ENCODE data around the gene SEMA4C.
"Not testable (repeated sequence)": the region's sequence is repeated elsewhere in the genome, so short reads cannot be mapped to it uniquely, and the experiment has no call there.

The SEMA4C gene

DNA sequence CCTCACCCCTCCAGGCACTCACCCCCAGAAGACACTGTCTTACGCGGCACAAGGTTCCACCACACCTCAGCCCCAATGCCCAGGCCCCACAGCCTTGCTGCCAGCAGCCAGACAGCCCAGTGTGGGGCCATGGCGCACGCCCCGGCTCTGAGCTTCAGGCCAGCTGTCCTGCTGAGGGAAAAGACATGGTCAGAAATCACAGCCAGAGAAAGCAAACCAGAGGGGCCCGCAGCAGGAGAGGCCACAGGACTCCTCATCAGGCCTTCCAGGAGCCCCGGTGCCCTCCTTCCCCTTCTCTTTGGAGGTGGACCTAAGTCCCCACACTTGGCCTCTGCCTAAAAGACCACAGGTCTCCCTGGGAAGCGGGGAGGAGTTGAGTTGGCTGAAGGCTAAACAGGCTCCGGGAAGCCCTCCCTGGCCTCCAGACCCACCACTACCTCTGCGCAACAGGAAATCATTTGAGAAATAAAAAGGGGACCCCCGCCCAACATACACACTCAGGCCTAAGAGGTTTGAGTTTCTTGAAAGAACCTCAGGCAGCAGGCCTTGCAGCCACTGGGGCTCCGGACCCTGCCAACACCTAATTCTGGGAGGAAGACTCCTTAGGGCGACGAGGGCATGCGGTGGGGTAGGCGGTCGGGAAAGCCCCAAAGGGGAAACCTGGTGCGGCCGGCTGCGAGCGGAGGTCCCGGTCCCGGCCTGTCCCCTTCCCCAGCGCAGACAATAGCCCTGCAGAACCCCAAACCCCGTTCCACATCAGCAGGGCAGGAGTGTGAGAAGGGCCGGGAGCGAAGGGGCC, 1.9 kb downstream of the SEMA4C start:
- Mint-ChIP-seq H3K4me1 (ENCODE audit: low read depth) (peaks cover 36% of the 10 kb centered on the region), H3K36me3 (ENCODE audit: low read depth) (peaks cover 26% of the 10 kb centered on the region), H3K9me3 (no peaks in the 10 kb centered on the region), H3K27me3 (peaks cover 7% of the 10 kb centered on the region), H3K27ac (peak overlapping the region; percentile 86), H3K4me3 (peak overlapping the region; percentile 82)
- DNase-seq, result peak; percentile 54

DNA sequence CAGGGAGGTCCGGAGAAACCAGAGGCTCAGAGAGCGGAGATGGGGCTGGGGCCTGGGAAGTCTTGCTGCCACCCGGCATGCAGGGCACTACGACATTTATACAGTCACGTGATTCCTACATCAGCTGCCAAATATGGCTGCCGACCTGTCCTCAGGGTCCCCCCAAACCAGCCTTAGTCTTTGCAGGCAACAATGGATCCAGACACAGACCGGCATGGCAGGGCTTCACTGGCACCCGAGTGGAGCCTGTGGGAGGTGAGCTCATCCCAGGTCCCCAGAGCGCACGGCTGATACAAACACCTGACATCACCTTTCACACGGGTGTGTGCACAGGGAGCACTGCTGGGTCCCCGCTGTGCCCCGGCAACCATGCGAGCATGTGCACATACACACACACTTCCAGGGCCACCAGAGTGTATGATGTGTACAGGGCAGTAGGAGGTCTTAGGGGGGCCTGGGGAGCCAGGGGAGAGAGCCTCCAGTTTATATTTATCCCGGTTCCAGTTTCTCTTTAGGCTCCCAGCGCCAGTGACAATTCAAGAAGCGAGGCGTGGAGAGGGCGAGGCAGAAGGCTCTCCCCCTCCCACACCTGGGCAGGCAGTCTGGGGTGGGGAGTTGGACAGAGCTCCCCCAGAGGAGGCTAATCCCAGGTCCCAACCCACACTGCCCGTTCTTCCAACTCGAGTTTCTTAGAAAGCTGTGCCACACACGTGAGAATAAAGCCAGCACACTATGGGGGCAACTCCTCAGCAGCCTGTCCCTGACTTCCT, 2.7 kb downstream of the SEMA4C start:
- peaks cover 29% of the 10 kb centered on the region for H3K4me1 Mint-ChIP-seq (ENCODE audit: low read depth)
- DNase-seq, result no peak

DNA sequence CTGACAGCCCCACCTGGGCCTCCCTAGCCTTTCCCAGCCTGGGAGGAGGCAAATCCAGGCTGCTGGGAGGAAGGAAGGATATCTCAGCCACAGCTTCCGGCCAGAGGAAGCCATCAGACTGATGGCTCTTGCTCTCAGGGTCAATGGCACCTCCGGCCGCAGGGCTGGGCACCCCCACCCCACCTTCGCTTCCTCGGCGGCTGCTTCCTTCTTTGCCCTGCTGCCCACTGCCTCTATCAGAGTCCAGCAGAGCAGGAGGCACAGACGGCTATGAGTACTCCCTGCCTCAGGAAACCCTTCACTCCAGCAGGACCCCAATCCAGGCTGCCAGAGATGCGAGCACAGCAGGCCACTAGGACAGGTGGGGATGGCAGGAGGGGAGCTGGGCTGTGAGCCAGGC, 3.3 kb downstream of the SEMA4C start:
- peak overlapping the region; percentile 82 for H3K4me3 Mint-ChIP-seq
- H3K36me3 Mint-ChIP-seq (ENCODE audit: low read depth), result peaks cover 36% of the 10 kb centered on the region
- H3K9me3 Mint-ChIP-seq, result no peaks in the 10 kb centered on the region
- peaks cover 7% of the 10 kb centered on the region for H3K27me3 Mint-ChIP-seq
- peaks cover 29% of the 10 kb centered on the region for H3K4me1 Mint-ChIP-seq (ENCODE audit: low read depth)
- no peak for DNase-seq
- H3K27ac Mint-ChIP-seq, result peak overlapping the region; percentile 69

More for the DNA sequence above, 2.7 kb downstream of the SEMA4C start:
- H3K4me3 Mint-ChIP-seq, result peak overlapping the region; percentile 82
- peaks cover 7% of the 10 kb centered on the region for H3K27me3 Mint-ChIP-seq
- peak overlapping the region; percentile 86 for H3K27ac Mint-ChIP-seq
- peaks cover 31% of the 10 kb centered on the region for H3K36me3 Mint-ChIP-seq (ENCODE audit: low read depth)
- H3K9me3 Mint-ChIP-seq, result no peaks in the 10 kb centered on the region

DNA sequence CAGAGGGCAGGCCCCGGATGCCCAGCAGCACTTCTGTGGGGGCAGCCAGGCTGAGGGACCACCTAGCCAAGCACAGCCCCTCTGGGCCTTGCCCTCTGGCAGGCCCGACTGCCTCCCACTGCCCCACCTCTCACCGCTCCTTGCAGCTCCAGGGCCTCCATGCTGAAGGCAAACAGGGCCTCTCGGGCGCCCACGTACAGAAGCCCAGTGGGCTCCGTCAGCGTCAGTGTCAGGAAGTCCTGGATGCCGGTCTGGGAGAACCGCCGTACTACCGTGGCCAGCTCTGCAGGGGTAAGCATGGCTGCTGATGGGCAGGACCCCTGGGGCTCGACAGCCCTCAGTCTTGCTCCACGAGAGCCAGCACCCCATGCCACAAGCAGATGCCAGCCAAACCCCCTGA, 3.7 kb downstream of the SEMA4C start:
- Mint-ChIP-seq H3K4me1 (ENCODE audit: low read depth) (peaks cover 28% of the 10 kb centered on the region), H3K9me3 (no peaks in the 10 kb centered on the region), H3K36me3 (ENCODE audit: low read depth) (peaks cover 41% of the 10 kb centered on the region), H3K27ac (no peak overlapping the region), H3K4me3 (no peak overlapping the region), H3K27me3 (peaks cover 7% of the 10 kb centered on the region)
- DNase-seq, result no peak

DNA sequence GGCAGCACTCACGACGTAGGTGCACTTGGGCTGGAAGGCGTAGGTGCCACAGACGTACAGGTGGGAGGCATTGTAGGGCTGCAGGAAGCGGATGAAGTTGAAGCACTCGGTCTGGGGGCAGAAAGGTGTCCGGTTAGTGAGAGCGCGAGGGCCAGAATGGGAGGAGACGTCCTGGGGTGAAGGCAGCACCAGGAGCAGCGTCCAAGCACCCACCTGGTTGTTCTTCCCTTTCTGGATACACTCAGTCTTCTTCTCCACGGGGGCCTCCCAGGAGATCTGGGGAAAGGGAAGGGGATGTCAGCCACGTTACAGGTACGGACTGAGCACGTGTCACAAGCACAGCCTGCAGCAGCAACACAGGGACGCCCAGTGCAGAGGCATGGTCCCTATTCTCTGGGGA, 4.2 kb downstream of the SEMA4C start:
- DNase-seq, result no peak
- H3K27ac Mint-ChIP-seq, result peak overlapping the region; percentile 60
- H3K27me3 Mint-ChIP-seq, result peaks cover 4% of the 10 kb centered on the region
- H3K4me3 Mint-ChIP-seq, result no peak overlapping the region
- no peaks in the 10 kb centered on the region for H3K9me3 Mint-ChIP-seq
- H3K36me3 Mint-ChIP-seq (ENCODE audit: low read depth), result peaks cover 41% of the 10 kb centered on the region
- H3K4me1 Mint-ChIP-seq (ENCODE audit: low read depth), result peaks cover 24% of the 10 kb centered on the region

DNA sequence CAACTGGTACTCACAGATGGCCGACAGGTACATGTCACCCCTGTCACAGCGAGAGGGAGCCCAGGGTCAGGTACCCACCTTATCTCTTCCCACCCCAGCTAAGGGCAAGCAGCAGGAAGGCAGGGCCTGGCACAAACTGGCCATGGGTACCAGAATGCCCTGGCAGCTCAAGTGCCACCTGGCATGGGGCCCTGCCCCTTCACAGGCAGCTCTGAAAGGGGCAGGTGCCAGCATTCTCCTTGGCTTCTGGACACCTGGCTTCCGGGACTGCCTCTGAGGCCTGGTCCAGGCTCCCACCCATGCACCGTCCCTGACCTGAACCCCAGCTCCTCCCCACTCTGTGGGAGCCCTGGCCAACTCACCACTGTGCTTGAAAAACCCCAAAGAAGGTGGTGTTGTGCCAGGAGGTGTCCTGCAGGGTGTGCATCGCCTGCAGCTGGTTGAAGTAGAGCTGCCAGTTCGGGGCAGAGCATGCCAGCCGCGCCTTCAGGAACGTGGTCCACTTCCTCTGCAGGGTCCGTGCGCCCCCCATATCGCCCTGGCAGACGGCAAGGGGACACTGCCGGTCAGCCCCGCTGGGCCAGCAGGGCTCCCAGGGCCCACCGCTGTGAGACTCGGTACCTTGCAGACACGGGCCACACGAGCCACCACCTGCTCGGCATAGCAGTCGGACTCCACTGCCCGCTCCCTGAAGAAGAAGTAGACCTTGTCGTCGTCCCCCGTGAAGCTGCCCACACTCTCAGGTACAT, 5.4 kb downstream of the SEMA4C start:
- no peak overlapping the region for H3K4me3 Mint-ChIP-seq
- no peaks in the 10 kb centered on the region for H3K9me3 Mint-ChIP-seq
- peaks cover 49% of the 10 kb centered on the region for H3K36me3 Mint-ChIP-seq (ENCODE audit: low read depth)
- no peak overlapping the region for H3K27ac Mint-ChIP-seq
- DNase-seq, result no peak
- no peaks in the 10 kb centered on the region for H3K27me3 Mint-ChIP-seq
- peaks cover 29% of the 10 kb centered on the region for H3K4me1 Mint-ChIP-seq (ENCODE audit: low read depth)

DNA sequence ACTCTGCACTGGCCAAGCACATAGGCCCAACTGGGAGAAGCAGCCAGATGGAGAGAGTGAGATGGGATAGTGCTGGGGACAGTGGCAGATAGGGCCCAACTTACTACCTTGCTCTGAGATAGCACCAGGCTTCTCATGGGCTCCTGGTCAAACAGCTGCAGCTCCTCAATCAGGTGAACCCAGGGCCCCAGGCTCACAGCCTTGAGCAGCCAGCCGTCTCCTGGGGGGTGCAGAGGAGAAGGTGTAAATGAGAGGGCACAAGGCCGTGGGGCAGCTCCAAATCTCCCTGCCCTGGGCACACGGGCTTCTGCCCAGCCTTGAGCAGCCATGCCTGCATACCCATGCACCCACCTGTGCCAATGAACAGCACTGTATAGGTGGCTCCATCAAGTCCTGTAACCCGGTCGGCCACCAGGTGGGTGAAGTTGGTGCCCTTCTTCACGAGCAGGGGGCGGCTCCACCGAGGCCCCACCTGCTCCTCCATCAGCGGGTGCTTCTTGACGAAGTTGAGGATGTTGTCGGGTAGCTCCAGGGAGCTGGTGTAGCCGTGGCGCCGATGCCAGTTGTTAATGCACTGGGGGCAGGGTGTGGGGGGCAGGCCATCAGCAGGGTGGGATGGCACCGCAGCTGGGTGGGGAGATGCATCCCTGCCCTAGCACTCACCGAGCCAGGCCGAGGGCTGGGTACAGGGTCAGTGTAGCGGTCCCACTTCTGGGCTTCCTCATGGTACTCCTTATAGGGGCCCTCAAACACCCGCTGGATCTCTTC, 6.1 kb downstream of the SEMA4C start:
- Mint-ChIP-seq H3K27me3 (no peaks in the 10 kb centered on the region), H3K9me3 (no peaks in the 10 kb centered on the region), H3K4me1 (ENCODE audit: low read depth) (peaks cover 37% of the 10 kb centered on the region), H3K36me3 (ENCODE audit: low read depth) (peaks cover 49% of the 10 kb centered on the region), H3K27ac (no peak overlapping the region), H3K4me3 (no peak overlapping the region)
- no peak for DNase-seq

DNA sequence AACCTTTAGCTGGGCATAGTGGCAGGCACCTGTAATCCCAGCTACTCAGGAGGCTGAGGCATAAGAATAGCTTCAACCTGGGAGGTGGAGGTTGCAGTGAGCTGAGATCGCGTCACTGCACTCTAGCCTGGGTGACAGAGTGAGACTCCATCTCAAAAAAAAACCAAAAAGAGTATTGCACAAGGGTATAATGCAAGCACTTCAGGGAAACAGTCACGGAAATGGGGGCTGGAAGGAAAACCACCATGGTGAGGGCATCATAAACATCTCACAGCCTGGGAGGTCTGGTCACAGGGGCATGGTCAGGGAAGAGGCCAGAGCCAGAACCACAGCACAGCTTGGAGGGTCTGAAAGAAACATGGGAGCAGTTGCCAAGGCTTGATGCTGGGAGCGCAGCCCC, 6.8 kb downstream of the SEMA4C start:
- not testable (repeated sequence) for H3K9me3 Mint-ChIP-seq, DNase-seq, H3K4me3 Mint-ChIP-seq, H3K27ac Mint-ChIP-seq, H3K27me3 Mint-ChIP-seq
- H3K36me3 Mint-ChIP-seq (ENCODE audit: low read depth), result peaks cover 49% of the 10 kb centered on the region
- peaks cover 36% of the 10 kb centered on the region for H3K4me1 Mint-ChIP-seq (ENCODE audit: low read depth)

DNA sequence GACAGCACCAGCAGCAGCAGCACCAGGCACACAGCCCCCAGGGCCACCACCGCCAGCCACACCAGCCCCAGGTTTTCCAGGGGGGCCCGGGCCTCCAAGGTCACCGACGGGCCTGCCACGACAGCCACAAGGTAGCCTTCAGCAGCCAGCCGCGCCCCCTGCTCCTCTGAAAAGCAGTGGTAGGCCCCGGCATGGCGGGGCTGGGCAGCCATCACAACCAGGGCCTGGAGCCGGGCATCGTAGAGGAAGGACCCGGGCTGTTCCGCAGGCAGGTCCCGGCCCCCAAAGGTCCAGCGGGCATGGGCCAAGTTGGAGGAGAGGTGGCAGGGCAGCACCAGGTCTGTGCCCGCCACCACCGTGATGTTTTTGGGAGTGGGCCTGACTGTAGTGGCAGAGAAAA, 8.8 kb downstream of the SEMA4C start:
- Mint-ChIP-seq H3K36me3 (ENCODE audit: low read depth) (peaks cover 55% of the 10 kb centered on the region), H3K27ac (no peak overlapping the region), H3K9me3 (no peaks in the 10 kb centered on the region), H3K4me1 (ENCODE audit: low read depth) (peaks cover 33% of the 10 kb centered on the region), H3K27me3 (no peaks in the 10 kb centered on the region), H3K4me3 (no peak overlapping the region)
- no peak for DNase-seq

DNA sequence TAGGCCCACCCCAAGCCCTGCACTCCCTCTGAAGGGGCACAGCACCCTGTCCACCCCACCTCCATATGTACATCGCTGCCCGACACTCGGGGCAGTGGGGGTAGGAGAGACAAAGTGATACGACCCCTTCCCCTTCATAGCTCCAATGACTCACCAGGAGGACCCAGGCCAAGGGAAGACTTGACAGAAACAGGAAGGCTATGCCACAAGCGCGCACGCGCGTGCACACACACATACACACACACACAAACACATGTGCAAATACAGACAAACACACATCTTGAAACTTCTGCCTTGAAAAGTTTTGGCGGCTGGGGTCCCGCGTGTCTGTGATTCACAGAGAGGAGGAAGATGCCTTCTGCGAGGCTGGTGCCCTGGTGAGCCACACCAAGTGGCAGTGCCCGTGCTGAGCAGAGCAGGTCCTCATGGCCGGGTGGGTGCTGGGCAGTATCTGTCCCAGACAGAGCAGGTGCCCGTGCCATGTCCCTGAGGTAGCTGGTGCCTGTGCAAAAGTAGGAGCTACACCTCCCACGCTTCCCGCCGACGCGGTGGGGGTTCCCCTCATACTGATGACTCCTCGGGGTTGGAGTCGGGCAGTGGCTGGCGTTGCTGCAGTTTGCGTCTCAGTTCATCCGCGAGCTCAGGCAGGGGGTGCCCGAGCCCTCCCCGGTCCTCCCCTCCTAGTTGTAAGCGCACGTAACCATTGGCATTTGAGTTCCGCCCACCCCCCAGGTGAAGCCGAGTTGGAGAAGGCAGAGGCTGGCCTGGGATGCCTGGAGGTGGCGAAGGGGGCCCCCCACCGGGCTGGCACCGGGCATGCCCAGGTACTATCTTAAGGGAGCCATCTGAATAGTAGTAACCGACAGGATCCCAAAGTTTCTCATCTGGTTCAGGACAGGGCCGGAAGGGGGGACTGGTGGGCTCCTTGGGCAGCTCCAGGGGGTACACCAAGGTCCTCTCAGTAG, 9.5 kb downstream of the SEMA4C start:
- Mint-ChIP-seq H3K4me3 (no peak overlapping the region), H3K4me1 (ENCODE audit: low read depth) (peaks cover 32% of the 10 kb centered on the region), H3K27me3 (no peaks in the 10 kb centered on the region), H3K36me3 (ENCODE audit: low read depth) (peaks cover 50% of the 10 kb centered on the region), H3K27ac (peak overlapping the region; percentile 6), H3K9me3 (no peaks in the 10 kb centered on the region)
- peak; percentile 61 for DNase-seq

DNA sequence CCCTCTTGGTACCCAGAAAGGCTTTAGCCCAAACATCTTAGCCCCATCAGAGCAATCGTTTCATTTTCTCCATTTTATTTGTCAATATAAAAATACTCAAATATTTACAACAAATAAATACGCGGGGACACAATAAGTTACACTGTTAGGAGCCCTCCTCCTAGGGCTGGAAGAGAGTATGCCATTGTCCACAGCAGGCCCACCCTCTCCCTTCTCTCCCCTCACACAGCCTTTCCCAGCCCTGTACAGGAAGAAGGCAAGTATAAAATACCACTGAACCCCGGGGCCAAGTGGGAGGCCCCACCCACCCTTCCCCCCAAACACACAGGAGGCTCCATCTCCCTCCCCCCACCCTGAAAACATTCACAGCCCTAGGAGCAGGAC, 10.2 kb downstream of the SEMA4C start:
- H3K27me3 Mint-ChIP-seq, result no peaks in the 10 kb centered on the region
- no peak for DNase-seq
- peaks cover 49% of the 10 kb centered on the region for H3K36me3 Mint-ChIP-seq (ENCODE audit: low read depth)
- no peak overlapping the region for H3K27ac Mint-ChIP-seq
- no peaks in the 10 kb centered on the region for H3K9me3 Mint-ChIP-seq
- peak overlapping the region; percentile 23 for H3K4me3 Mint-ChIP-seq
- H3K4me1 Mint-ChIP-seq (ENCODE audit: low read depth), result peaks cover 36% of the 10 kb centered on the region

- H3K27ac Mint-ChIP-seq, result peak overlapping the region; percentile 61
- peaks cover 48% of the 10 kb centered on the region for H3K36me3 Mint-ChIP-seq (ENCODE audit: low read depth)
- H3K4me3 Mint-ChIP-seq, result peak overlapping the region; percentile 91
- peaks cover 40% of the 10 kb centered on the region for H3K4me1 Mint-ChIP-seq (ENCODE audit: low read depth)
- no peak for DNase-seq
- no peaks in the 10 kb centered on the region for H3K9me3 Mint-ChIP-seq
- no peaks in the 10 kb centered on the region for H3K27me3 Mint-ChIP-seq
These were observed 10.7 kb downstream of the SEMA4C start for GRCh38 chr2:96859099-96859649.

All from activated T-cell treated with anti-CD3 and anti-CD28 coated beads, Interleukin-2, amount 50 U/mL, for 24 hours (primary cell).